G401 (cell line): ENCODE data around the gene SNX15. TPM values are rescaled to one million over a fixed set of nuclear protein-coding genes. Genes with fewer than 3 reads are reported as not detected.

Experiments used
- DNase-seq: peaks from one replicate; pipeline ENCODE4 v3.0.0-alpha.2; 2015; ENCODE audit warnings: low spot score
- in situ Hi-C: cut with HindIII; loops from 2 replicates; pipeline ENCODE4 v1.10.0; 2016; ENCODE audit warnings: low sequenced_read_pairs, mixed read lengths
- total RNA-seq: library from RNA; depleted of rRNA; stranded (reverse); fragments of >200 nt; shearing (Covaris generic); gene quantifications from 2 replicates; pipeline ENCODE4 v1.2.3, GENCODE V29; 2014

SNX15 gene
- total RNA-seq, 1 experiment from 2014 or later = 12.8 TPM

- DNase-seq = no peak
- in situ Hi-C loops = no loop called here
Measured at GRCh38 chr11:65047581-65048422, 20.6 kb downstream of the SNX15 start.

DNA sequence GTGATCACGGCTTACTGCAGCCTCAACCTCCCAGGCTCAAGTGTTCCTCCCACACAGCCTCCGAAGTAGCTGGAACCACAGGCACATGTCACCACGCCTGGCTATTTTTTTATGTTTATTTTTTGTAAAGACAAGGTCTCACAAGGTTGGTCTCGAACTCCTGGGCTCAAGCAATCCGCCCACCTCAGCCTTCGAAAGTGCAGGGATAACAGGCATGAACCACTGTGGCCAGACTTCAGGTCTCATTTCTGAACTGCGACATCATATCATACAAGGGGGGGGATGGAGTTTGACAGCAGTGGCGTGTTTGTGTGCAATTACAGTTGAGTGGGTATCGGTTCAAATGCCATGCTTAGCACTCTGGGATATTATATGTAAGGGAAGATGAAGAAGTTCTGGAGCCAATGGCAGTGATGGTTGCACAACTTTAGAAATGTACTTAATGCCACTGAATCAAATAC, 24.2 kb downstream of the SNX15 start:
- in situ Hi-C loops = no loop called here
- DNase-seq = no peak

DNA sequence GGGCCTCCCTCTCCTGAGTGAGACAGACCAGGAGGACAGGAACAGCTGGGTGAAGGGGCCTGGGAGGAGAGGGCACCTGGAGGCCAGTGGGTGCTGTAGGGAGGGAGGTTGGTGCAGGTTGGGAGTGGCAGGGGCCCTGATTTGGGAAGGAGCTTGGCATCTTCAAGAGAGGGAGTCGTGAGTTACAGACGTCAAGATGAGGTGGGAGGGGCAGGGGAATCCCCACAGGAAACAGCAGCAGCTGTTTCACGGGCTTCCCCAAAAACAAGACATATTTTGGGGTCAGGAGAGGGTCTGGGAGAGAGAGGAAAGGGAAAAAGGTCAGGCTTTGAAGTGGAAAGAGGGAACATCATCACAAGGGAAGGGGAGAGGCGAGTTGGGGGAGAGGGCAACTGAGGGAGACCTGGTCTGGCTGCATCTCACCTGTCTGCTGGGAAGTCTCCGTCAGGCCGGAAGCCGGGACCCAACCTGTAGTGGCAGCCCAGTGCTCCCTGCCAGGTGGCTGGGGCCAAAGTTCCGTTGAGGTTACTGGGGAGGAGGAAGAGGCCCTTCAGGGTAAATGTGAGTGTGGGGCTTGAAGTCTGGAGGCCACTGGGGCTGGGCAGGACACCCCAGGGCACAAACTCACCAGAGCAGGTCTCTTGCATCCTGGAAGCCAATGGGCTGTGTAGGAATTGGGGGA, 26.7 kb downstream of the SNX15 start:
- no peak for DNase-seq
- in situ Hi-C loops = no loop called here

DNA sequence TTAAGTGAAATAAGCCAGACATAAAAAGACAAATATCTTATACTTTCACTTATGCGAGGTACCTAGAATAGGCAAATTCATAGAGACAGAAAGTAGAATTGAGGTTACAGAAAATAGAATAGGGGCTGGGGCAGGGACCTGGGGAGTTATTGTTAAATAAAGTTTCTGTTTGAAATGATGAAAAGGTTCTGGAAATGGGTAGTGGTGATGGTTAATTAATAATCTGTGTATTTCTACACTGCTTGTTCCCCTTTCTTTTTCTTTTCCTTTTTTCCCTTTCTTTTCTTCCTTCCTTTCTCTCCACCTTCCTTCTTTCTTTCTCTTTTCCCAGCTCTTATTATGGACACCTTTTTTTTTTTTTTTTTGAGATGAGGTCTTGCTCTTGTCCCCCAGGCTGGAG, 28.3 kb downstream of the SNX15 start:
- in situ Hi-C loops = no loop called here
- DNase-seq = no peak

DNA sequence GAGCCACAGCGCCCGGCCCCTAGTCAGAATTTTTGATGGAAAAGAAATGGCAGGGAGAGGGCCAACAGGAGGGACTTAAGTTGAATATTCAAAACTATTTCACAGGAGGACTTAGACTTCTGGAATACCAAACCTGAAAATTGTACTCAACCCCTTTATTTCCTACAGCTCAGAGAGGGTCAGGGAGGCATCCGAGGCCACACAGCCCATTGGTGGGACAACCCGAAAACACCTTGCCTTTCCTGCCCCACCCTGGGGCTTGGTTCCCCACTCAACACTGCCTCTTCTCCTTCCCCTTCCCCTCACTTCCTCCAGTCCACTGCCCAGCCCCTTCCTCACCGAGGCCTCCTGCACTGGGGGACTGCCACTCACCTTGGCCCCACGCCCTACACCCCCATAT, 29.8 kb downstream of the SNX15 start:
- in situ Hi-C loops = no loop called here
- DNase-seq = no peak

- DNase-seq = no peak
- in situ Hi-C loops = no loop called here
Measured at GRCh38 chr11:65057526-65057925, 30.3 kb downstream of the SNX15 start.

DNA sequence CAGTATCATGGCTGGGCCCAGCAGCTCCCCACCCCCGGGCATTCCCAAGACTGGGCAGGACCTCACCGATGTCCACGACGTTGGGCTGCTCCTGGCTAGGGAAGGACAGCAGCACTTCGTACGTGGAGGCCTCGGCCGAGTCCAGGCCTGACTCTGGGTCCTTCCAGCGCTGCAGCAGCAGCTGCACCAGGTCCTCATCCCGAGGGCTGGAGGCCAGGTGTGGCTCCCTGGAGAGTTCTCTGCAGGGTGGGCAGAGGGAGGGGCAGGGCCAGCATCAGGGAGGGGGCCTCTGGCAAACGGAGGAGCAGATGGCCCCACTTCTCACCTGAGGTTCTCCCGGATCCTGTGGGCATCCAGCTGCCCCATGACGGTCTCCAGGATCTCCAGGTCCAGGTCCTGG, 30.8 kb downstream of the SNX15 start:
- DNase-seq = no peak
- in situ Hi-C loops = no loop called here

GRCh38 chr11:65058419-65059054, 31.3 kb downstream of the SNX15 start, which contains the start of gene NAALADL1:
Gene NAALADL1 (minus strand): TSS chr11:65058553. CDS start chr11:65058521, 32 bp downstream.
- in situ Hi-C loops = no loop called here
- no peak for DNase-seq

- no peak for DNase-seq
- in situ Hi-C loops = no loop called here
Measured at GRCh38 chr11:65059523-65059922, 32.3 kb downstream of the SNX15 start.

GRCh38 chr11:65059959-65060824, 33.0 kb downstream of the SNX15 start:
- no peak for DNase-seq
- in situ Hi-C loops = no loop called here

- peak; percentile 23 for DNase-seq
- in situ Hi-C loops = no loop called here
Measured at GRCh38 chr11:65060913-65061408, 33.7 kb downstream of the SNX15 start.

GRCh38 chr11:65063532-65063931, 36.3 kb downstream of the SNX15 start:
- no peak for DNase-seq
- in situ Hi-C loops = no loop called here

- no peak for DNase-seq
- in situ Hi-C loops = no loop called here
Measured at GRCh38 chr11:65064847-65065240, 37.6 kb downstream of the SNX15 start.

GRCh38 chr11:65065851-65066250, 38.6 kb downstream of the SNX15 start:
- DNase-seq = no peak
- in situ Hi-C loops = no loop called here

DNA sequence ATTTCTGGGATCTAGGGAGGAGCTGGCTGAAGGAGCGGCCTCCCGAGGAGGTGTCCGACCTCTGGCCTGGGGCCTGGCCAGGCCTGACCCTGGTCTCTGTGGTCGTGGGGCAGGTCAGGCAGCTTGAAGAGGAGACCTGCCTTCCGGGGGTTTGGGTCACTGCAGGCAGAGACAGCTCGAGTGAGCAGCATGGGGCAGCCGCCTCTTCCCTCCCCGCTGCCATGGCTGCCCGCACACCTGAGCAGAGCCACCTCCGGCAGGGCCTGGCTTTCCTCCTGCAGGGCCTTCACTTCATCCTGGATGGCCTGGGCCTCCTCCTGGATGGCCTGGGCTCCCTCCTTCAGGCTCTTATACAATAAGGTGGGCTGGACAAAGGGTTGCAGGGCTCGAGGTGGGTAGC, 39.1 kb downstream of the SNX15 start:
- in situ Hi-C loops = no loop called here
- DNase-seq = no peak

- DNase-seq = no peak
Measured at GRCh38 chr11:65066805-65067291, 39.6 kb downstream of the SNX15 start.

GRCh38 chr11:65067446-65067845, 40.2 kb downstream of the SNX15 start:
- DNase-seq = no peak
- in situ Hi-C loops = no loop called here

More at GRCh38 chr11:65066805-65067291, 39.6 kb downstream of the SNX15 start:
- in situ Hi-C loops = no loop called here

DNA sequence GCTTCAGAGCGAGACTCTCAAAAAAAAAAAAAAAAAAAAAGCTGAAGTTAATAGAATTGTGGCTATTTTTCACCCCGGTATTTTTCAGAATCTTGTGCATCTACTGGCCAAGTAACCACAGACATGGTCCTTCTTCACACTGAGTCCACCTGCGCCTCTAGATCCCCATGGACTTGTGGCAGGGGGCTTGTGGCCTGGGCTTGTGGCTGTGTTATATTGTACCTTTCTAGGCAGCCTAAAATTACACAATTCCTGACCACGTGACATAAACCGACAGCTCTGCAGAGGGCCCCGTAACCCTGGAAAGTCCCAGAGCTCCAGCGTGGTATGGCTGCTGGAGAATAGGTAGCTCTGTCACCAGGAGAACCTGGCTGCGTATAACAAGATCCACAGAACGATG, 42.0 kb downstream of the SNX15 start:
- DNase-seq = no peak
- in situ Hi-C loops = no loop called here
